Keratinocyte (primary cell): ENCODE results near the gene DNAJC22. TPM values are rescaled to one million over a fixed set of nuclear protein-coding genes. Genes with fewer than 3 reads are reported as not detected.

Source experiments
- DNase-seq: peaks from one replicate; pipeline ENCODE4 v3.0.0-alpha.2; 2011; ENCODE audit warnings: low read depth, missing footprints, low spot score
- FAIRE-seq: peaks from 2 replicates; lab custom pipeline; 2011; peaks lifted over from hg19 to GRCh38; lab: Jason Lieb, UNC
- H2AFZ ChIP-seq: 2 replicates; pipeline ENCODE4 v1.6.0; 2012; ENCODE audit warnings: low read length, control low read depth, inconsistent platforms; ENCODE audit not compliant: control insufficient read depth
- H3K27ac ChIP-seq: 2 replicates; pipeline ENCODE4 v1.5.1; 2011; ENCODE audit warnings: low read length; ENCODE audit not compliant: control insufficient read depth, insufficient read depth
- H3K27me3 ChIP-seq: 3 replicates; pipeline ENCODE4 v1.6.0; 2011; ENCODE audit warnings: low read length; ENCODE audit not compliant: control insufficient read depth, insufficient read depth; ENCODE audit errors: extremely low read depth
- H3K36me3 ChIP-seq, 2 experiments: 2 replicates in 1 of 2; 3 replicates in 1 of 2; pipeline ENCODE4 v1.5.1; 2011; ENCODE audit warnings: low read length in 2 of 2, mild to moderate bottlenecking in 1 of 2; ENCODE audit not compliant: control insufficient read depth in 2 of 2, insufficient read depth in 2 of 2; ENCODE audit errors: extremely low read depth in 1 of 2
- H3K4me1 ChIP-seq: 3 replicates; pipeline ENCODE4 v1.5.1; 2011; ENCODE audit warnings: low read length; ENCODE audit not compliant: control insufficient read depth, insufficient read depth; ENCODE audit errors: extremely low read depth
- H3K4me2 ChIP-seq: 3 replicates; pipeline ENCODE4 v1.6.0; 2011; ENCODE audit warnings: low read depth, low read length; ENCODE audit not compliant: control insufficient read depth, insufficient read depth; ENCODE audit errors: extremely low read depth
- H3K4me3 ChIP-seq, 3 experiments: fragments of 200-600 bp in 1 of 3; sonication (generic) in 1 of 3; 2 replicates in 2 of 3; 3 replicates in 1 of 3; pipeline ENCODE4 v1.5.1; 2011 to 2016; ENCODE audit warnings: low read length in 3 of 3, mild to moderate bottlenecking in 3 of 3, control low read depth in 2 of 3, inconsistent platforms in 1 of 3, low read depth in 1 of 3, mixed read lengths in 1 of 3, mixed run types in 1 of 3, moderate library complexity in 1 of 3; ENCODE audit not compliant: control insufficient read depth in 2 of 3, insufficient read depth in 2 of 3; ENCODE audit errors: extremely low read depth in 1 of 3
- H3K79me2 ChIP-seq: 2 replicates; pipeline ENCODE4 v1.6.0; 2012; ENCODE audit warnings: low read length; ENCODE audit not compliant: control insufficient read depth, insufficient read depth
- H3K9ac ChIP-seq: 3 replicates; pipeline ENCODE4 v1.6.0; 2011; ENCODE audit warnings: low read length; ENCODE audit not compliant: control insufficient read depth, insufficient read depth; ENCODE audit errors: extremely low read depth
- H3K9me1 ChIP-seq: 3 replicates; pipeline ENCODE4 v1.6.0; 2011; ENCODE audit warnings: low read length; ENCODE audit not compliant: control insufficient read depth, insufficient read depth; ENCODE audit errors: extremely low read depth
- H3K9me3 ChIP-seq: 2 replicates; pipeline ENCODE4 v1.5.1; 2012; ENCODE audit warnings: low read depth, low read length; ENCODE audit not compliant: control insufficient read depth
- H4K20me1 ChIP-seq: 3 replicates; pipeline ENCODE4 v1.6.0; 2011; ENCODE audit warnings: low read length; ENCODE audit not compliant: control insufficient read depth, insufficient read depth; ENCODE audit errors: extremely low read depth
- CTCF ChIP-seq, 3 experiments: IDR thresholded peaks in 1 of 3; conservative IDR thresholded peaks in 1 of 3; optimal IDR thresholded peaks in 1 of 3; 2 replicates in 2 of 3; 3 replicates in 1 of 3; pipeline versions ENCODE3 to v1.5.1; 2011; ENCODE audit warnings: low read length in 3 of 3, mild to moderate bottlenecking in 3 of 3, moderate library complexity in 2 of 3, control low read depth in 1 of 3, inconsistent platforms in 1 of 3; ENCODE audit not compliant: insufficient read depth in 2 of 3; ENCODE audit errors: extremely low read depth in 1 of 3
- EZH2 ChIP-seq: IDR thresholded peaks from one replicate; pipeline ENCODE4 v1.6.1; 2012; ENCODE audit warnings: inconsistent platforms, mild to moderate bottlenecking, low read length, moderate library complexity
- dilution Hi-C: fragments of 300-500 bp; cut with MboI; formaldehyde crosslinking; loops from one replicate; pipeline ENCODE4 v1.7.0; 2020; ENCODE audit warnings: low sequenced_read_pairs; ENCODE audit not compliant: extremely low pct_ligation_motif_present
- polyA plus RNA-seq, 5 experiments: library from polyadenylated mRNA; depleted of rRNA in 3 of 5; stranded (reverse) in 3 of 5; stranded (forward) in 1 of 5; unstranded in 1 of 5; fragments of >200 nt; gene quantifications; 1 replicate in 1 of 5; 2 replicates in 3 of 5; 3 replicates in 1 of 5; pipeline versions ENCODE4 v1.2.1 to v1.2.3, GENCODE V29; 2011 to 2012; ENCODE audit warnings: missing spikeins in 2 of 5, low read depth in 1 of 5, low replicate concordance in 1 of 5

Gene DNAJC22
- polyA plus RNA-seq, 1 donor (not counting 4 experiments of a cell fraction or from before 2014, with no cell fraction given) = not detected

GRCh38 chr12:49389387-49389703 is 42.7 kb downstream of the DNAJC22 start:
- peaks cover 9% of the 10 kb centered on the region for H4K20me1 ChIP-seq
- H3K9me1 ChIP-seq = no peaks in the 10 kb centered on the region
- DNase-seq (no peak), FAIRE-seq (no peak)
- no peaks in the 10 kb centered on the region for H3K4me1 ChIP-seq
- H3K79me2 ChIP-seq = peaks cover 49% of the 10 kb centered on the region
- H3K27ac ChIP-seq = no peak overlapping the region
- no peak overlapping the region for H2AFZ ChIP-seq
- dilution Hi-C loops = no loop called here
- no peaks in the 10 kb centered on the region for H3K27me3 ChIP-seq
- no peaks in the 10 kb centered on the region for H3K9me3 ChIP-seq
- H3K36me3 ChIP-seq = peaks cover 0 to 19% of the 10 kb centered on the region in 2 experiments
- H3K4me2 ChIP-seq = no peak overlapping the region
- H3K9ac ChIP-seq = no peak overlapping the region
- H3K4me3 ChIP-seq = no peak overlapping the region
- TF ChIP-seq CTCF (optimal IDR thresholded peaks at IDR 0.05 in 1 of 3, IDR thresholded peaks at IDR 0.05 in 1 of 3, conservative IDR thresholded peaks at IDR 0.05 in 1 of 3; ENCODE audit: extremely low read depth in 1 of 3, insufficient read depth in 2 of 3, low read length in 3 of 3) = no peak
- TF ChIP-seq EZH2 = no peak

GRCh38 chr12:49397000-49397399 is 50.3 kb downstream of the DNAJC22 start:
- FAIRE-seq (no peak), DNase-seq (no peak)
- Histone ChIP-seq H3K27ac (no peak overlapping the region), H3K4me3 (no peak overlapping the region), H3K4me2 (no peak overlapping the region), H3K79me2 (peaks cover 47% of the 10 kb centered on the region), H3K4me1 (no peaks in the 10 kb centered on the region), H4K20me1 (no peaks in the 10 kb centered on the region), H3K9me1 (no peaks in the 10 kb centered on the region), H3K36me3 (peaks cover 0 to 1% of the 10 kb centered on the region in 2 experiments), H3K27me3 (no peaks in the 10 kb centered on the region), H2AFZ (no peak overlapping the region), H3K9me3 (no peaks in the 10 kb centered on the region), H3K9ac (no peak overlapping the region)
- dilution Hi-C loops = no loop called here
- TF ChIP-seq CTCF (optimal IDR thresholded peaks at IDR 0.05 in 1 of 3, IDR thresholded peaks at IDR 0.05 in 1 of 3, conservative IDR thresholded peaks at IDR 0.05 in 1 of 3; ENCODE audit: extremely low read depth in 1 of 3, insufficient read depth in 2 of 3, low read length in 3 of 3) = no peak
- TF ChIP-seq EZH2 = no peak
